GM19372 (cell line): ENCODE results near the gene ITGA1.

Source experiments
- ATAC-seq: cut with Tn5 transposase; IDR thresholded peaks from one replicate; pipeline ENCODE4 v1.9.1; 2021; ENCODE audit warnings: mild to moderate bottlenecking, low read depth, moderate library complexity; ENCODE audit not compliant: unreplicated experiment

ITGA1 gene

DNA sequence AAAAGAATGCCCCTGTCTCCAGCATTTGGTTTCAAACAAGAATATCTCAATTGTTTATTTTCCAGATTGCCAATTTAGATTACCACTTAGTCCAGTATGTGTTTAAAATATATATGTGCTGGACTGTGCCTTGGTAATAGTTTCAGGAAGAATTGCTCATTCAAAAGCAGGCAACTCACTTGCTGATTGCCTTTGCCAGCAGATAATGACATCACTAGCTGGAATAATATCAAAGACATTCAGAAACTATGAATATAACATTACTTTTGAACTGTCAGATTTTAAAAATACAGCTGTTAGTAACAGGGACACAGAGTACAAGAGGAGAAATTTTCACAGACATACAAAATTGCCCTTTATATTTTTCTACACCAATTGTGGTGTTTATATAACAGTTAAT lies 105.4 kb downstream of the ITGA1 start:
- ATAC-seq: no peak

DNA sequence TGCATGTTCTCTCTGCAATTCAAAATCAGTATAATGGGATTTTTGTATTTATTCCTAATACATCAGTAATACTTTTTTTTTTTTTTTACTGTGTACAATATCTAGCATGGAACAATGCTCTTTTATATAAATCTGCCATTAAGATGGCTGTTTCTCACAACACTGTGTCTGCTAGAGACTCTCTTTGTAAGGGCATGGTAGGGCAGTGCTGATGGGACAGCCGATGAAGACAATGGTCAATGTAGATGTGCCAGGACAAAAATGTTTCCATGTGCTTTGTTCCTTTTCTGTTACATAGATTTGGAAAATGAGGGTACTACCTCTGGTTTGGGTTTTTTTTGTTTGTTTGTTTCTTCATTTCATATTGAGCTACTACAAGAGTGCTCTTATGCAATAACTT lies 106.1 kb downstream of the ITGA1 start:
- no peak for ATAC-seq

DNA sequence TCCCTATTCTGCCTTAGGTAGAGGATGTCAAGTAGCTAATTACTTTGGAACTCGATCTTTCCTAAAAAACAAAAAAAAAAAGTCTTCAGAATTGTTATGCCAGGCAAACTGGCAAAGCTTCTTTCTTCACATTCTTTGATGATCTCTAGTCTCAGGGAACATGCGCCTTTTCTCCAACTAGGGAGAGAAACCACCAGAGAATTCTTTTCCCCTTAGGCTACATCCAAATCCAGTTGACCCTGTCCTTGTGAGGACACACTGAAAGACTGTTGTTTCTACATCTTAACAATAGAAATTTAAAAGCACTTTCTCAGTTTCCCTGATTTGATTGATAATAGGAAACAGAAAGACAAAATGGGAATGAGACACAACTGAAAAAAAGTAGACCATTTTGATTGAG lies 106.7 kb downstream of the ITGA1 start:
- ATAC-seq: no peak

DNA sequence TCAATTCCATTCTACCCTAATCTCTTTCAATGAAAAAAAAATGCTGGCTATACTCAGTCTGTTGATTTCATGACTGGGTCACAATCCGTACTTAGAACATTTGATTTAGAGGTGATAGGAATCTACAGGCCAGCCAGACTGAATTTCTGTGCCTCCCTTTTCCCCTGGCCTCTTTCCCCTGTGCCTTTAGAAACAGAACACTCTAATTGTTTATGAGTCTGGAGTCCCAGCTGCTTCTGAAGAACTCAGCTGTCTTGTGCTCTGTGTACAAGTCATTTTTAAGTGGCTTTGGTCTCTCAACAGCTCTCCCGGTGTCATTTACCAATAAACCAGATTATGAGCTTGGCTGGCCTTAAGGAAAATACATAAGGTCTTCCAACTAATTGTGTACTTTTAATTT lies 107.4 kb downstream of the ITGA1 start:
- no peak for ATAC-seq

DNA sequence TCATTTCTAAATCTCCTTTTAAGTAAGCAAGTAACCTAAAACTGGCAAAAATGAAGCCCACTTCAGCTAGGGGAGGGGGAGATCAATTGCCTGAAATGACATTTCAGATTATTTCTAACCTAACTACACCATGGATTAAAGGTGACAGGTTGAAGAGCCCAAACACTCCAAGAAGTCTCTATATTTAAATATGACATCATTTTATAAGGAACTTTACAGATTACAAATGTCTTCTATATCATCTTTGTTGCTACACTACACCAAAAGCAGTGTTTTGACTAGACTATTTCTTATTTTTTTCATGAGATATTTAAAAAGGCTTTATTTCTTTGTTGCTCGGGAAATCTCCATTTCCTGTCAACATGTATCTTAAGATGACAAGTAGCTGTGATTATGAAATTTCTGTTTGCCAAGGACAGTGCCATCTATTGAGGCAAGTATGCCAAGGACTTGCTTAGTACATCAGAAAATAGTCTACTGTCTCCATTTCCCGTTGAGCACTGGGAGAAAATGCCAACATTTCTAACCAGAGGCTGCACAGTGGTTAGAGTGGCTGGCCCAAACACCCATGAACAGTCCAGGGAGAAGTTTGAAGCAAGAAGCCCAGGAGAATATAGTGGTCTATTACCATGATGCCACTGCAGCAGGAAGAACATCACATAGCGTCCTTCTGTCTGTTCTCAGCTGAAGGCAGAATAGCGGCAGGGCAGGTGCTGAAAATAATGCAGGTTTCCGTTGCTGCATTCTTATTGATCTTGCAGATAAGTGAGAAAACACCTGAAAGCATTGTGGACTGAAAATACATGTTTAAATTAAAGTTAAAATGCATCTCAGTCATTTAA lies 108.1 kb downstream of the ITGA1 start:
- no peak for ATAC-seq

DNA sequence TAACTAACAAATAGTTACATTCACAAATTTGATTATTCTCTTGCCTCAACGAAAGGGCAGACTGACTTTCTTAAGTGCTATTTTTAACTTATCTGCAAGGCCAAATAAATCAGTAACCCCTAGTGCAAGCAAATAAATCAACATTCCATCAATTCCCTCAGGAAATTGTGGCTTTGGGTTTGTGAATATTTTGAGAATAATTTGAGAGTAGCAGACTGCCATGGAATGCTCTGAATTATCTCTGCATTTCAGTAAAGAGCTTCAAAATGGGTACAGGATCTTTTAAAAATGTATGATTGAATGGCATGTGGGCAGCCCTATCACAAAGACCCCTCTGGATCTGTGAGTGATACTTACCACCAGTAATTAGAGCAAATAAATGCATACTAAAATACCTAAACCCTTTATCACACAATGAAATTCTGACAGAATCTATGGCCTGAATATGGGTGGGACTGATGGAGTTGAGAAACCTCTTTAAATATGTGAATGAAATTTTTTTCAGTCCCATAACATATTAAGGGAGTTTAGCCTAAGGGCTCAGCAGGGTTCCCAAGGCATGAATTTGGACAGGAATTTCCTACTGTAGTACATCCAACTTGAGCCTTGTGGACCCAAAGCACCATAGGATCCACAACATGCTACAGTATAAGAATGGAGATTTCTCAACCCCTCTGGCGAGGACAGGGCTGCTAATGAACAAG lies 109.0 kb downstream of the ITGA1 start:
- ATAC-seq: no peak

DNA sequence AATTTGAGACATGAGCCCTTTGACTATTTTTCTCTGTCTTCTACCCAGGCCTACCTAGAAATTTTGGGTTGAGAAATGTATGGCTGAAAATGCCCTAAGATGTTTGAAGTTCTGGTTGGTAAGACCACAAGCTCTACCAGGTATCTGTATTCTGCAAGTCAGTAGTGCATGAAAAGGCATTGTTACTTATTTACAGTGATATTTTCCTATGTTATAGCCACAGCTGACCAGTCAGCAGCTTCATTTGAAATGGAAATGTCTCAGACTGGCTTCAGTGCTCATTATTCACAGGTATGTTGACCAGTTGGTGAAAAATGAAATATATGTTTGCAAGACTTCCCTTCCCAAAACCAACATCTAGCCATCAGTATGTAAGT lies 109.5 kb downstream of the ITGA1 start:
- no peak for ATAC-seq

DNA sequence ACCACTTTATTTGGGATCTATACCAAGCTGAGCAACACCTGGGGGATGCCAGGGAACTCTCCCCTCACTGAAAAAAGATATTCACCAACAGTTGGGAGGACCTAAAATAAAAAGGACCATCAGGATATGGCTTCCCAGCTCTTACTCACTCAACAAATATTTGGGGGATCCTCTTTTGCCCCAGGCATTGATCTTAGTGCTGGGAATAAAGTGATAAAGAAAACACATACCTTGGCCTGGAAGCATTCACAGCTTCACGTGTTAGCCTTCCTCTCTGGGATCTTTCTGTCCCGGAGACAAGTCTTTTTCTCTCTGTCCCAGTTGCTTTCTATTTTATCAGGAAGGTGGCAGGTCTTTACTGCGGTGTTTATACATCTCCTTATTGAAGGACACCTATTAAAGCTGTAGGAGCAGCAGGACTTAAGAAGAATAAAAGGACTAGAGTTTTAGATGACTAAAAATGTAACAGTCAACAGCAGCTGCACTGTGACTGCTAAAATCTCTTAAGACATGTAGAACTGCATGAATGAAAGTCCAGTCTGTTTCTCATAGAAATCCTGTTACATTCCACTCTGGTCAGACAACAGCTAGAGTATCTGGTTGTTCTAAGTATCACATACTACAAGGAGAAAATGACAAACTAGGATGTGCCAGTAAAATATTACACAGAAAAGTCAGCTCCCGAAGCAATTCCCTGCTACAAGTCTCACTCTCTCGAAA lies 111.4 kb downstream of the ITGA1 start:
- no peak for ATAC-seq

DNA sequence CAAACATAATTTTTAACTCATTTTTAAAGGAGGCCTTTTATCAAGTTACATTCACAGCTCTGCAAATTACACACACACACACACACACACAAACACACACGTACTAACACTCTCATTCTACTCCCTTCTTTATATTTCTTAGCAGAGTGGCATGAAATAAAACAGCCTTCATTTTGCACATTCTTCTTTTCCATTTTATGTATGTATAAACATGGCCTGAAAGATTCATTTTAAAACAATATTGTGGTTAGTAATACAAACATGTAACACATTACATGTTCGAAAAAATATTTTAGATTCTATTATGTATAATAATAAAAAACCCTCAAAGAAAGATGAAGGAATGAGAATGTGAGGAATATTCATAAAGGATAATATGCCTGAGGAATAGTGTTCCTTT lies 115.4 kb downstream of the ITGA1 start:
- ATAC-seq: no peak

DNA sequence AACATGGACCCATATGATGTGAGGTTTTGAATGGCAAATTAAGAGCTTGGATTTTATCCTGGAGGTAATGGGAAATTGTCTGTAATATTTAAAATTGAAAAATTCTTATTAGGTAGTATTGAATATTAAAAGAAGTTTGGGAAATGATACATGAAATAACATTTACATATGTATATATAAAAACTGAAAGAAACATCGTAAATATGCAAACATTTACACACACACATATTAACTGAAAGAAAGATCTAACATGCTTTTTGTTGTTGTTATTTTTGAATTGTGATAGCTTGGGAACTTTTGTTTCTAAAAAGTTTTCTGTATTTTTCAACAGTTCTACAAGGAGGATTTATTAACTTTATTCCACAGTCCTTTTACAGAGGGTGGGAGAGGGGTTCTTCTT lies 118.6 kb downstream of the ITGA1 start:
- ATAC-seq: no peak

DNA sequence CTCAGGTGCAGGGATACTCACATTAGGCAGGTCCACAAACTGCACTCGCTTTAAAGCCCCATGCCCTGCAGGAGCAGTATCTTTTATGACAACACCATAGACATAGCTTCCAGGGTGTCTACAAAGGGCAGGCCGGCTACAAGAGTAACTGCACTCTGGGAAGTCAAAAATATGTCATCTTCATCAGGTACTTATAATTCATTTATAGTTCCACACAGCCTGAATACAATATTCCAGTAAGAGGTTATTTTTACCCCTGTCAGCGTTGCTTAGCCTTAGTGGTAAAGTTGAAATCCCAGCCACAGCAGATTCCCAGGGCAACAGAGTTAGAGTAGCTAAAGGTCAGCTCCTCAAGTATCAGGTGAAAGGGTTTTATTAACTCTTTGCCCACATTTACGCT lies 119.1 kb downstream of the ITGA1 start:
- no peak for ATAC-seq

DNA sequence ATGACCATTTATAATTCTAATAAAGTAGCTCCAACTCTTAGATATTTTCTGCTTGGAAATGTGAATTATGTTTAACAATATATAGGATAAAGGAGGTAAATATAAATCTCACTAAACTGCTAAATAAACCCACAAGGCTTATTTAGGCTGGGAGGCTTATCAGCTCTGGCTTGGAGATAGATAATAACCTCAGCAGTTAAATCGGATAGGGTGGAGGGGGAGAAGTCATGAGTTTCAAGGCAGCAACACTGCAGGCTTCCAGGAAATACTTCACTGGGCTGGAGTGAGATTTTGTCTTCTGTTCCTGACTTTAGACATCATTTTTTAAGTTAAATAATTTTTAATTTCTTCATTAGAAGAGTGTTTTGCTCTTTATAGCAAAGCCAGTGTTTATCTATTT lies 121.5 kb downstream of the ITGA1 start:
- ATAC-seq: no peak

DNA sequence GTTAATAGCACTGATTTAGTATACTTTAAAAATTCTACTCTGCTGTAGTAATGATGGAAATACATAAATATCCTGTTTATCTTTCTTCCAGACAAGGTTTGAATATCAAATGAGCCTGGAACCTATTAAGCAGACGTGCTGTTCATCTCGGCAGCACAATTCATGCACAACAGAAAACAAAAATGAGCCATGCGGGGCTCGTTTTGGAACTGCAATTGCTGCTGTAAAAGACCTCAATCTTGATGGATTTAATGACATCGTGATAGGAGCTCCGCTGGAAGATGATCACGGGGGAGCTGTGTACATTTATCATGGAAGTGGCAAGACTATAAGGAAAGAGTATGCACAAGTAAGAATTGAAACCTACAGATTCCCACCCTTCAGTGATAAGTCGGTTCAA lies 122.4 kb downstream of the ITGA1 start:
- no peak for ATAC-seq

DNA sequence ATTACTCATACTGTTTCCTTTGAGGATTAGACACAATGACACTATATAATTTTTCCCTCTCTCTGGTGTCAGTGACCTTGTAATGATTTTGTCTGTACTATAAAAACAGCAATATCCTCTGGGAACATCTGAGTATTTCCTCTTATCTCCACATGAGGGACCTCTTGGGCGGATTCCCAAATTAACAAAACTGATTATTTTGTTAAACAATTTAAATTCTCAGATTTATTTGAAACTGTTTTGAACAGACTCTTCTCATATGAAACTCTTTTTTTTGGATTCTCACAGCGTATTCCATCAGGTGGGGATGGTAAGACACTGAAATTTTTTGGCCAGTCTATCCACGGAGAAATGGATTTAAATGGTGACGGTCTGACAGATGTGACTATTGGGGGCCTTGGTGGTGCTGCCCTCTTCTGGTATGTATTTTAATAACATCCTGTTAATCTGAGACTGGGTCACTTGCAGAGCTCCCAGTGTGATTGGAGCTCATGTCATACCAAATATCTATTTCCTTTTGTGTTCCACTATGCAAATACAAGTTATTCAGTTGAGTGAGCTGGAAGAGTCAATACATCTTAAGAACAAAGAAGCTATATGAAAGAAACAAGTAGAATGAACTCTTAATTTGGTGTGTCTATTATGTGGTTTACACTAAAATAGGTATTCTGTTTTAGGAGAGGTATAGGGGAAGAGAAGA lies 127.6 kb downstream of the ITGA1 start:
- peak; percentile 99 for ATAC-seq

DNA sequence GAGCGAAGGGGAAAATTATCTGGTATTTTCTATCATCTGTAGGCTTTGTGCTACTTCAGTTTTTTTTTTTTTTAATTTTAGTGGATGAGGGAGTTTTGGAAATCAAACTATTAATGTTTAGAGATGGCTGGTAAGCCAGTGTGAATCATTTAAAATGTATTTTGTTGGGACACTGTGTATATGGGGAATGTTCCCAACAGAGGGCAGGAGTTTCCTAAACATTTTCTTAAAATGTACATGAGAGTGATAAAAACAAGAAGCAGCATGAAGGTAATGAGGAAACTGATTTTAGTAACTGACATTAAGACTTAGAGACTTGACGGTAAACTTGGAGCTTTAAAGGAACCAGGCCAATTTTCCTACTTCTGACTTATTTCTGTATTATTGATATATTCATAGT lies 133.2 kb downstream of the ITGA1 start:
- no peak for ATAC-seq

DNA sequence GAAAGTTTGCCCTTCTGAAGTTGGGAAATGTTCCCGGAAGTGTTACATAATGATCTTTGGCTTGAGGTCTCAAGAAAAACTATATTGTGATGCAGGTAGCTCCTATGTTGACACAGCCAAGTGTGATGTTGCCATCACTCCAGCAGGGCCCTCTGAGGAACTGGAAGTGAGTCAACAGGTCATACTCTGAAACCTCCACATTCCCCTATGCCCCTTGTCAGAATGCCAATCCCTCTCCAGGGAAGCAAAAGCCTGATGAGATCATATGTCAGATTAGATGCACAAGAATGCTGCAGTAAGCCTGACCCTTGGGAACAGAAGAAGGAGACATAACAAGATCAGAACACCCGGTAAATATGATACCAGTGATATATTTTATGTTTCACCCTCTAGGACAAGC lies 134.7 kb downstream of the ITGA1 start:
- ATAC-seq: no peak

DNA sequence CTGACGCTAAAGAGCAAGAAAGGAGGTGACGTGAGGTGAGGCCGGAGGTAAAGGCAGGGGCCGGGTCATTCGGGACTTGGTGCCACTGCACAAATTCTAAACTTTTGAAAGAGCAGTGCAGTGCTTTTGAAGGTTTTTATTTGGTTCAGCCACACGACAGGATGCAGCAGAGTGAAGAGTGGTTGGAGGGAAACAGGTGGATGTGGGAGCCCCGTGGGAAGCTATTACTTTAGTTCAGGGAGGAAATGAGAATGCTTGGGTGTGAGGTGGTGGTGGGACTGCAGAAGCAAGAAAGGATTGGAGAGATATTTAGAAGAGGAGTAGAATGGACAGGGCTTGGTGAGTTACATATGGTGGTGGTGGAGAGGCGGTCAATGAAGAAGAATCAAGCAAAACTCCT lies 136.7 kb downstream of the ITGA1 start:
- no peak for ATAC-seq

DNA sequence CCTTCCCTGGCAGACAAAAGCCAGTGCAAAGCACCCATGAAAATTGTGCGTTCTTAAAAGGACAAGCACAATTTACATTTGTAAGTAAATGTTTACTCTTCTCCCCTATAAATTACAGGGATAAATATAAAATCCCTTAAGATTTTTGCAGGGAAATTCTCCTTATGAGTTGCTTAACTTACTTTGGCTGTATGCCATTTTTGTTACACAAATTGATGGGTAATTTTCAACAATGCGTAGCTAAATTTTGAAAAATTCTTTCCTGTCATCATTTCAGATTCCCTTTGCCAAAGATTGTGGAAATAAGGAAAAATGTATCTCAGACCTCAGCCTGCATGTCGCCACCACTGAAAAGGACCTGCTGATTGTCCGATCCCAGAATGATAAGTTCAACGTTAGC lies 137.3 kb downstream of the ITGA1 start:
- no peak for ATAC-seq

DNA sequence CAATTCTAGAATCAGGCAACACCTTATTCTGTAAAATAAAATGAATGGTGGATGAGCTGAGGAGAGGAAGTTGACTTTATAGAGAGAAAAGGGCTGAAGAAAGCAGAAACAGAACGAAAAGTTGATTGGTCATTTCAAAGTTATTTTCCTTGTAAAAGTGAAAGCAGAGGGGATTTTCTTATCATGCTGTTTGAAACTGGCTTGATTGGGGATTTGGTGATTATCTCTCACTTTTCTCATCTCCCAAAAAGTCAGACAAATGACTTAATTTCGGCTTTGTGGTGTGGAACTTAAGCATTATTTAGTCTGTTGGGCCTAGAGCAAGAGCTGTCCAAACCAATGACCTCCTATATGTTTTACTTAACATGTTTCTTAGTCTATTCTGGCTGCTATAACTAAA lies 141.0 kb downstream of the ITGA1 start:
- no peak for ATAC-seq

DNA sequence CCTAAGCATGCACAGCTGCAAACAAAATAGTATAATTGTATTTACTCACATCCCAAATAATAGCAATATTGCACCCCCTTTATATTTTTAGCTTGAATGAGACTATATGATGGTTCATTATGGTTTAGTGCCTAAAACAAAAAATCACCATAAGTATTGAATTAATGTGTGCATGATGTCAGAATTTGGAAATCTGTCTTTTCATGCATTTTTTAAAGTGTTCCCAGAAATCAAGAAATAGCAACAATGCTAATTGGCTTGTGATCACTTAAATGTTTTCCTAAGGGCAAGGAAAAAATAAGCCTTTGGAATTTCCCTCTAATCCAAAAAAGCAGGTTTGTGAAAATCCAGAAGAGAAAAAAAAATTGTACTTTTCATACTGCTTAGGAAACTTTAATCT lies 150.5 kb downstream of the ITGA1 start:
- ATAC-seq: no peak

DNA sequence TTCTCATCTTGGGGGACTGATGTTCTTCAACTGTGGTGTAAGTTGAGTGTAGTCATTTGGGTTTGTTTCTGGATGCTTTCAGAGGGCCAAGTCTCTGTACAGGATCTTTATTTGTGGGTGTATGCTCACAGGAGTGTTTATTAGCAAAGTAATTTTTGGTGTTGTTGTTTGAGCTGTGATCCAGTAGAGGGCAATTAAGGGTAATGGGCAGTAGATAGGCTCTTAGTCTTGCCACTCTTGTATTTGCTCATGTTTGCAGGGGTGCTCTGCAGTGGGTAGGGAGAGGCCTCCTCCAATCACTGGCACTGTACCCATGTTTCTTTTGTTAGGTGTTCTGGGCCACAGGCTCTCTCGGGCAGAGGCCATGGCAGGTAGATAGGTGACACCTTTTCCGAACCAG lies 155.6 kb downstream of the ITGA1 start:
- peak; percentile 57 for ATAC-seq
